ENCODE results near the gene USP24. TPM values are rescaled to one million over a fixed set of nuclear protein-coding genes. Genes with fewer than 3 reads are reported as not detected.

Gene USP24
- total RNA-seq, 4 donors from 2014 or later, result 68.2 to 137 (median 96.1) TPM

DNA sequence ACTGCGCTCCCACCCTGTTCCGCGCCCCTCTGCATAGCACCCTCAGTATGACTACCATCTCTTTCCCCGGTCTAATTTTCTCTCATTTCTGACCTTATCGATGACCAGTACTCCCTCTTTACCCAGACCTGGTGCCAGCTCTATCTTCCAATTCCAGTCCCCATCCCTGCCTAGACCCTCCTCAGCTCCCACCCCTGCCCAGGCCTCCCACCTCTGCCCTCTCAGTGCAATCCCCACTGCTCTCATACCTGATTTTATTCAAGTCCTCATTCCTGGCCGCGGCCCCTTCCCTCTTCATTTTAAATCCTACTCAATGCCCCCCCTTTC is 1.3 kb downstream of the USP24 start:
- TF ChIP-seq CTCF (IDR thresholded peaks at IDR 0.05; ENCODE audit: low read depth), result no peak

DNA sequence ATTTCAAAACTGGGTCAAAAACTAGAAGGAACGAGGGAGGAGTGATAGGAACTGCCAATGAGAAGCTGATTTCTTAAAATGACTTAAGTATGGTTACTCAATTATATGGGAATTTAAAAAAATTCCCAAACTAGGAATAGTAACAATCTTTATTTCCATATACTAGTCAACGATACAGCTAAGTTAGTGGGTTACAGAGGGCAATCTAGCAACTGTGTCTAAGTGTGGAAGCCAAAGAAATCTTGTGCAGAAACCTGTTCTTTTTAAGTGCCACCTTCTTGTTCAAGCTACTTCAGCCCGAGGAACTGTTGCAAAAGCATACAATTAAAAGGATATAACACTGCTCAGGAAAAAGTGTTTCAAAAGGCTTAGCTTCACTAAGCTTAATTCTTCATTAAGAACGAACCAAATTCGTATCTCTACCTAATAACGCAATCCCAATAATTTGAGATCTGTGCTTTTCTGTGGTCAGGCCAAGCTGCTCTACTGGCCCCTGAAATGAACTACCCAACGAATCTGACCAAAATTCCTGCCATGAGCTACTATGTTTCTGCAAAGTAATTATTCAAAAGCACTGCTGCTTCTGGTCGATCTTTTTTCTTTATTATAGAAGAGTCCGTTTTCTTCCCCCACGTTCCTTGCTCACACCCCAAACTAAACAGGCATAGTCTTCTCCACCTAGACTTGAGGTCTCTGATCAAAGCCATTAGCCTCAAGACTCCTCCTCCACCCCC is 1.8 kb downstream of the USP24 start:
- no peak for TF ChIP-seq CTCF (IDR thresholded peaks at IDR 0.05; ENCODE audit: low read depth)

DNA sequence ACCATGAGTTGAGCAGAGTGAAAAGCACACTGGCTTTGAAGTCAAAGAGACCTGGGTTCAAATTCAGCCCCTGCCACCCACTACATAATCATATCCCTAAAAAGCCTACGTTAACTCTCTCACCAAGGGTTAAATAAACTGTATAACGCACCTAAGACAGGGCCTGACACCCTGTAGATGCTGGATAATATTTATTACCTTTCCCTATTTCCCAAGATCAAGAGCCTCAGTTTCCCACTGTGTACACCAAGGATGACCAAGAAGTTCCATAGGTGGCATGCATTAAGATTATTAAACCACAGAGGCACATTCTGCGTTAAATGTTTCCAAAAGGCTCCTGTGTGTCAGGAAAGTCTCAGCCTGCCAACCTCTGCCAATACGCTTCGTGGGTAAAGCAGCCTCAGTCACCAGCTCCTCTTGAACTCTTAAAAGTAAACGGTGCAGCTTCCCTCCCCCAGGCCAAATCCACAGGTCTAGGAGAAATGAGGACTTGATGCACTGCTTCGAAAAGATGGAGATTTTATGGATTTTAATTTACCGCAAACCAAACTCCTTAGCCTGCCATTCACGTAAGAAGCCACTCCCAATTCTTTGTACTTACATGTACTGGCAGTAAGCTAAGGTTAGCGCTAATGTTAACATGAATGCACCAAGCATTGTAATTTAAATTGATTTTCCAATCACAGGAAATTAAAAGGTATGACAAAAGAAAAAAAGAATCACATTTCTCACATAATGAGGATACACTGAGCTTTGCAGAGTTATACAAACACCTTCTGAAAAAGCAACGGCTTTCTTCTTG is 2.6 kb downstream of the USP24 start:
- TF ChIP-seq CTCF (IDR thresholded peaks at IDR 0.05; ENCODE audit: low read depth), result no peak

DNA sequence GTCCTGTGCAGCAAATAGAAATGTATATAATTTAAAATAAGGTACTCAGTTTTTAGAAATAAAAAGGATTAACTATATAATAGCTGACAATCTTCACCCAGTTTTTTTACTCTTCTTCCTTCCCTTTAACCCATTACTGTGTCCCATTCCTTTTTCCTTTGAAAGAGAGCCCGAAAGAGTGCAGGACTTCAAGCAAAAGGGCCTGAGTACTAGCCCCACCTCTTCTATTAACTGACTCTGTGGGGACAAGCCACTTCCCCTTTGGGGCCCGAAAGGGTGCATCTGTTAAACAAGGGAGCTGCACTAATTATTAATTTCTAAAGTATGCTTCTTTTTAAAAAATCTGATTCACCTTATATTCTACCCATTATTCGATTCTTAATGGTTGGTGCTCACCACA is 3.3 kb downstream of the USP24 start:
- TF ChIP-seq CTCF (IDR thresholded peaks at IDR 0.05; ENCODE audit: low read depth), result no peak

DNA sequence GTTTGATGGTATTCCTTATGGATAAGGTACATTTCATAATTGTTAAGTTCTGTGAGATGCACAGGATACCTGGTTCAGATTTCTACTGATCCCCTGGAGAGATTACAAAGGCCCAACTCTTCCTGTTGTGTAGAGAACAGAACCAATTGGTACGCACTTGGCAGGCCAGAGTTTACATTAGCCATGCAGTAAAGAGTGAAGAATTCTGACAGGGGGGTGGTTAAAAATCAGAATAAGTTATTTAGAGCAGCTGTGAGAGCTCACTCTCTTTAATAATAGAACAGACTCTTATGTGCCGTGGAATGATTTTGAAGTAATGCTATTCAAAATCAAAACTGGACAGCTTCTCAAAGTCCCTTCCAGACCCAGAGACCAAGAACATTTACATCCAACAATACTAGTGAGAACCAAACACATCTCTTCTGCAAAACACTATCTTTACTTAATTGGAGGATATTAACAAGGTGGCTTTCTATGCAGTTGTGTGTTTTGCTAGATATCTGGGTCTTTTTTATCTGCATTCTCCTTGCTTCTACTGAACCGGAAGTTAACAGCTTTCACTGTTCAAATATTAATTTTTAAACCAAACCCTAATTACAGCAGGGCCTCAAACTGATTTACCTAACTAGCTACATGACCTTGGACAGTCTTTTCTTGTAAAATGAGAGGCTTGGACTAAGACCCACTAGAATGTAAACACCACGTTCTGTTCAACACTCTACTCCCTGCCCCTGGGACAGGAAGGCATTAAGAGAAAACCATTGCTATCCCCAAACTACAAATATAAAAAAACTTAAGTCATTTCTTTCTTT is 4.0 kb downstream of the USP24 start:
- no peak for TF ChIP-seq CTCF (IDR thresholded peaks at IDR 0.05; ENCODE audit: low read depth)

GRCh38 chr1:55209247-55209646 is 5.9 kb downstream of the USP24 start:
- no peak for TF ChIP-seq CTCF (IDR thresholded peaks at IDR 0.05; ENCODE audit: low read depth)

- TF ChIP-seq CTCF (IDR thresholded peaks at IDR 0.05; ENCODE audit: low read depth), result no peak
Measured at GRCh38 chr1:55206210-55206609, 9.0 kb downstream of the USP24 start.

Data from subcutaneous adipose tissue (tissue), 4 donors.